OCI-LY7 (cell line): ENCODE measurements around the gene AATK. TPM values are rescaled to one million over a fixed set of nuclear protein-coding genes. Genes with fewer than 3 reads are reported as not detected.

ENCODE experiments used
- BruUV-seq: library from RNA; stranded (reverse); fragments of 400-500 nt; replicated peaks from 2 replicates; lab custom pipeline; 2021; lab: Mats Ljungman, UMichigan
- CTCF ChIA-PET: fragments of 300-600 bp; sonication (Branson Sonifier 250); formaldehyde crosslinking; loops from one replicate; lab custom pipeline; 2022; ENCODE audit warnings: antibody characterized with exemption; ENCODE audit not compliant: unreplicated experiment; lab: Charles Lee
- POLR2A ChIA-PET: fragments of 300-600 bp; sonication (Branson Sonifier 250); formaldehyde crosslinking; loops from one replicate; lab custom pipeline; 2022; ENCODE audit warnings: antibody characterized with exemption; lab: Charles Lee
- DNase-seq: peaks from one replicate; pipeline ENCODE4 v3.0.0-alpha.2; 2015; ENCODE audit warnings: low spot score
- H2AFZ ChIP-seq: fragments of 200-600 bp; sonication (generic), shearing (Covaris generic); 2 replicates; pipeline ENCODE4 v1.6.1; 2014; ENCODE audit warnings: mild to moderate bottlenecking, antibody characterized with exemption, low read length, moderate library complexity
- H3K27ac ChIP-seq: fragments of 200-600 bp; sonication (generic); 2 replicates; pipeline ENCODE4 v1.5.1; 2014; ENCODE audit warnings: mixed run types, low read depth, mild to moderate bottlenecking, moderate library complexity, low read length, inconsistent platforms; ENCODE audit not compliant: poor library complexity, severe bottlenecking
- H3K36me3 ChIP-seq: fragments of 200-600 bp; sonication (generic); 2 replicates; pipeline ENCODE4 v1.6.1; 2014; ENCODE audit warnings: mild to moderate bottlenecking, antibody characterized with exemption, low read length, moderate library complexity, mixed read lengths; ENCODE audit not compliant: insufficient read depth
- H3K4me1 ChIP-seq: fragments of 200-600 bp; sonication (generic); 2 replicates; pipeline ENCODE4 v1.5.1; 2014; ENCODE audit warnings: mild to moderate bottlenecking, low read length; ENCODE audit not compliant: insufficient read depth, poor library complexity, severe bottlenecking
- H3K4me2 ChIP-seq: fragments of 200-600 bp; sonication (generic); 2 replicates; pipeline ENCODE4 v1.6.1; 2014; ENCODE audit warnings: mild to moderate bottlenecking, low read length
- H3K4me3 ChIP-seq: fragments of 200-600 bp; sonication (generic); 2 replicates; pipeline ENCODE4 v1.5.1; 2014; ENCODE audit warnings: mild to moderate bottlenecking, low read depth, low read length; ENCODE audit not compliant: poor library complexity, severe bottlenecking
- H3K79me2 ChIP-seq: fragments of 200-600 bp; sonication (generic); 2 replicates; pipeline ENCODE4 v1.6.1; 2016; ENCODE audit warnings: low read depth, mild to moderate bottlenecking, low read length, moderate library complexity, mixed read lengths; ENCODE audit not compliant: insufficient read depth
- H3K9me2 ChIP-seq: fragments of 200-600 bp; sonication (generic); 2 replicates; pipeline ENCODE4 v1.6.1; 2016; ENCODE audit warnings: mild to moderate bottlenecking, low read length, mixed read lengths; ENCODE audit not compliant: insufficient read depth
- H3K9me3 ChIP-seq: fragments of 200-600 bp; sonication (generic); 2 replicates; pipeline ENCODE4 v1.6.1; 2014; ENCODE audit warnings: mild to moderate bottlenecking, mixed run types, low read length, mixed read lengths
- H4K20me1 ChIP-seq: fragments of 200-600 bp; sonication (generic); 2 replicates; pipeline ENCODE4 v1.6.1; 2014; ENCODE audit warnings: mild to moderate bottlenecking, antibody characterized with exemption, low read length, moderate library complexity, mixed read lengths; ENCODE audit not compliant: insufficient read depth
- CTCF ChIP-seq: fragments of 200-600 bp; sonication (generic); conservative IDR thresholded peaks from 2 replicates; pipeline ENCODE4 v1.5.1; 2014; ENCODE audit warnings: mild to moderate bottlenecking, antibody characterized with exemption, low read length, moderate library complexity, mixed read lengths
- EZH2phosphoT487 ChIP-seq: fragments of 200-600 bp; sonication (generic); IDR thresholded peaks from 2 replicates; pipeline ENCODE4 v1.6.1; 2018; ENCODE audit warnings: low read depth, borderline replicate concordance, mild to moderate bottlenecking, mixed run types, antibody characterized with exemption, low read length, moderate library complexity, mixed read lengths
- intact Hi-C: fragments of 100-400 bp; cut with micrococcal nuclease; formaldehyde crosslinking; loops from one replicate; pipeline ENCODE4 v1.10.0; 2022; ENCODE audit not compliant: unreplicated experiment
- total RNA-seq, 2 experiments: library from RNA; depleted of rRNA in 1 of 2; stranded (reverse); fragments of >200 nt in 1 of 2; shearing (Covaris generic) in 1 of 2; gene quantifications; 2 replicates each; pipeline ENCODE4 v1.2.3, GENCODE V29; 2014 to 2022

AATK gene
- total RNA-seq, 2 experiments from 2014 or later, result 0.03 TPM; not detected in 1

- H3K4me2 ChIP-seq, result no peak overlapping the region
- no peak overlapping the region for H2AFZ ChIP-seq
- H3K27ac ChIP-seq, result no peak overlapping the region
- no peak for DNase-seq
- H3K9me2 ChIP-seq, result no peaks in the 10 kb centered on the region
- TF ChIP-seq EZH2phosphoT487 (no peak), CTCF (no peak)
- H3K36me3 ChIP-seq, result no peaks in the 10 kb centered on the region
- no TSS peak for BruUV-seq
- intact Hi-C loops, result no loop called here
- H3K9me3 ChIP-seq, result no peaks in the 10 kb centered on the region
- ChIA-PET POLR2A (no interaction called here), CTCF (no interaction called here)
- no peaks in the 10 kb centered on the region for H3K4me1 ChIP-seq
- no peaks in the 10 kb centered on the region for H3K79me2 ChIP-seq
- no peak overlapping the region for H3K4me3 ChIP-seq
- no peaks in the 10 kb centered on the region for H4K20me1 ChIP-seq
Measured at GRCh38 chr17:81135505-81136278, 30.3 kb downstream of the AATK start.

- ChIA-PET CTCF (no interaction called here), POLR2A (no interaction called here)
- no peaks in the 10 kb centered on the region for H3K9me3 ChIP-seq
- H3K4me3 ChIP-seq, result no peak overlapping the region
- no TSS peak for BruUV-seq
- DNase-seq, result no peak
- H4K20me1 ChIP-seq, result no peaks in the 10 kb centered on the region
- H3K36me3 ChIP-seq, result no peaks in the 10 kb centered on the region
- no peak overlapping the region for H2AFZ ChIP-seq
- H3K4me1 ChIP-seq, result no peaks in the 10 kb centered on the region
- no peak for TF ChIP-seq CTCF
- no peak for TF ChIP-seq EZH2phosphoT487
- no peak overlapping the region for H3K4me2 ChIP-seq
- intact Hi-C loops, result no loop called here
- no peaks in the 10 kb centered on the region for H3K9me2 ChIP-seq
- no peaks in the 10 kb centered on the region for H3K79me2 ChIP-seq
- no peak overlapping the region for H3K27ac ChIP-seq
Measured at GRCh38 chr17:81134064-81134781, 31.8 kb downstream of the AATK start.
